Vagina (tissue), 2 donors: ENCODE measurements around the gene NEO1. TPM values are rescaled to one million over a fixed set of nuclear protein-coding genes. Genes with fewer than 3 reads are reported as not detected.

Experiments used
- DNase-seq, 2 donors: peaks; one replicate each; pipeline ENCODE4 v3.0.0-alpha.2; 2017; ENCODE audit errors: extremely low spot score in 2 of 2
- H3K27ac ChIP-seq: fragments of 200-600 bp; sonication (generic); one replicate; pipeline ENCODE4 v1.5.1; 2019
- H3K27me3 ChIP-seq: fragments of 200-600 bp; sonication (generic); one replicate; pipeline ENCODE4 v1.5.1; 2019
- H3K36me3 ChIP-seq, 2 donors: fragments of 200-600 bp; sonication (generic); one replicate each; pipeline ENCODE4 v1.5.1; 2017 to 2019
- H3K4me1 ChIP-seq: fragments of 200-600 bp; sonication (generic); one replicate; pipeline ENCODE4 v1.5.1; 2019
- H3K4me3 ChIP-seq, 2 donors: fragments of 200-600 bp; sonication (generic); 1 replicate in 1 of 2; 2 replicates in 1 of 2; pipeline ENCODE4 v1.5.1; 2016 to 2019
- H3K9me3 ChIP-seq: fragments of 200-600 bp; sonication (generic); one replicate; pipeline ENCODE4 v1.5.1; 2019
- POLR2A ChIP-seq, 2 donors: fragments of 450-650 bp; IDR thresholded peaks; one replicate each; pipeline ENCODE4 v1.6.1; 2017; ENCODE audit warnings: antibody characterized with exemption in 2 of 2, mild to moderate bottlenecking in 2 of 2, moderate library complexity in 2 of 2
- POLR2AphosphoS5 ChIP-seq, 2 donors: sonication (generic); formaldehyde crosslinking; IDR thresholded peaks; one replicate each; pipeline ENCODE4 v1.9.0; 2017; ENCODE audit warnings: antibody characterized with exemption in 2 of 2, mild to moderate bottlenecking in 2 of 2, low read depth in 1 of 2; ENCODE audit not compliant: insufficient read depth in 1 of 2
- intact Hi-C: fragments of 100-400 bp; cut with DNase I; formaldehyde crosslinking; loops from one replicate; pipeline ENCODE4 v1.15.1; 2023
- total RNA-seq: library from RNA; depleted of rRNA; stranded (reverse); fragments of >200 nt; gene quantifications from one replicate; pipeline ENCODE4 v1.2.3, GENCODE V29; 2016
- TF ChIP-seq, protein P1 (sequence below), 3 experiments: fragments of 450-650 bp in 2 of 3; fragments of 200-600 bp in 1 of 3; sonication (generic) in 1 of 3; IDR thresholded peaks; one replicate each; pipeline ENCODE4 v1.5.1; 2017 to 2019; ENCODE audit warnings: antibody characterized with exemption in 3 of 3, mild to moderate bottlenecking in 2 of 3, moderate library complexity in 2 of 3

Gene NEO1
- total RNA-seq, 1 donor from 2014 or later = 21.9 TPM

- intact Hi-C loops = no loop called here
- H3K4me1 ChIP-seq = no peaks in the 10 kb centered on the region
- TF ChIP-seq POLR2AphosphoS5 (IDR thresholded peaks at IDR 0.05; ENCODE audit: insufficient read depth in 1 of 2, low read depth in 1 of 2) = no peak
- TF ChIP-seq POLR2A (IDR thresholded peaks at IDR 0.05) = no peak
- TF ChIP-seq, protein P1, sequence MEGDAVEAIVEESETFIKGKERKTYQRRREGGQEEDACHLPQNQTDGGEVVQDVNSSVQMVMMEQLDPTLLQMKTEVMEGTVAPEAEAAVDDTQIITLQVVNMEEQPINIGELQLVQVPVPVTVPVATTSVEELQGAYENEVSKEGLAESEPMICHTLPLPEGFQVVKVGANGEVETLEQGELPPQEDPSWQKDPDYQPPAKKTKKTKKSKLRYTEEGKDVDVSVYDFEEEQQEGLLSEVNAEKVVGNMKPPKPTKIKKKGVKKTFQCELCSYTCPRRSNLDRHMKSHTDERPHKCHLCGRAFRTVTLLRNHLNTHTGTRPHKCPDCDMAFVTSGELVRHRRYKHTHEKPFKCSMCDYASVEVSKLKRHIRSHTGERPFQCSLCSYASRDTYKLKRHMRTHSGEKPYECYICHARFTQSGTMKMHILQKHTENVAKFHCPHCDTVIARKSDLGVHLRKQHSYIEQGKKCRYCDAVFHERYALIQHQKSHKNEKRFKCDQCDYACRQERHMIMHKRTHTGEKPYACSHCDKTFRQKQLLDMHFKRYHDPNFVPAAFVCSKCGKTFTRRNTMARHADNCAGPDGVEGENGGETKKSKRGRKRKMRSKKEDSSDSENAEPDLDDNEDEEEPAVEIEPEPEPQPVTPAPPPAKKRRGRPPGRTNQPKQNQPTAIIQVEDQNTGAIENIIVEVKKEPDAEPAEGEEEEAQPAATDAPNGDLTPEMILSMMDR (IDR thresholded peaks at IDR 0.05) = no peak
- H3K4me3 ChIP-seq = no peak overlapping the region
- H3K36me3 ChIP-seq = no peaks in the 10 kb centered on the region
- DNase-seq = no peak
- no peaks in the 10 kb centered on the region for H3K9me3 ChIP-seq
- no peak overlapping the region for H3K27ac ChIP-seq
- no peaks in the 10 kb centered on the region for H3K27me3 ChIP-seq
These were observed 89.1 kb downstream of the NEO1 start for GRCh38 chr15:73141216-73141900.

DNA sequence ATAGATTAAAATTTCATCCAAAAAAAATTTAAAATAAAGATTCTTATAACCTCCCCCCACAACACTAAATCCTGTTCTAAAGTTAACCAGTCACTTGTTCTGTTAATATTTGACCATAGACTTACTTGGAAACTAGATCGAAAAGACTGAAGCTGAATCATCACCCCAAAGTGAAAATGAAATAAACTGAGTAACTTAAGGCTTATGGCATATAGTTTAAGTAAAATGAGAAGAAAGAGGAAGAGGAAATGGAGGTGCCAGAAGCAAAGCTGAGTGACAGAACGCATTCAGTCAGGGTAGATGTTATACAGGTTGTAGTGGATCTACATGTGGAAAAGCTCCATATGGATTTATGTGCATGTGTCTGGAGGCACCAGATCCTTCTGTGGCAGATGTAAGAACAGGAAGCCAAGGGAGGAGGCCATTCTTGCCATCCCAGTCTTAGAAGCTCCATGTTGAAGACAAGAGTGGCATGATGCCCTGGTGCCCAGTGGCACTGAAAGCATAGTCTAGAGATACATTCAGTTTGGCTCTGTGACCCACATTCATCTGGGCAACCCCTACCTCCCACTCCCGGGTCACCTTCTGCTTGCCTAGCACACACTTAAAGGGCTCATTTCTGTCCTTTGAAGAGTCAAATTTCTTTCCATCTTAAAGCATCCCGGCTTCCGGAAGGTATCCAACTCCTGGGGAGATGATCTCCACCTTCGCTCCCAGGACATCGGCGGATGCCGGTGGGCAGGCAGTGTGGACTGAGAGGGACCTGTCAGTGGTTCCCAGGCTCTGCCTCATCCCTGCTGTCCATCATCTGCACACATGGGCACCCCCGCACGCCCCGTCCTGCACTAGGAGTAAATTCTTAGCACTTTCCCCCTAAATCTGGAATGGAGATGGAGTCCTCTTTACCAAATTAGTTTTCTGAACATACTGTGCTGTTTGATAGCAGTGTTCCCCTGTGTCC is 90.8 kb downstream of the NEO1 start:
- Histone ChIP-seq H3K4me3 (no peak overlapping the region), H3K27me3 (no peaks in the 10 kb centered on the region), H3K36me3 (no peaks in the 10 kb centered on the region), H3K27ac (no peak overlapping the region), H3K4me1 (no peaks in the 10 kb centered on the region), H3K9me3 (no peaks in the 10 kb centered on the region)
- no peak for TF ChIP-seq POLR2A (IDR thresholded peaks at IDR 0.05)
- TF ChIP-seq, protein P1 (IDR thresholded peaks at IDR 0.05) = no peak
- no peak for TF ChIP-seq POLR2AphosphoS5 (IDR thresholded peaks at IDR 0.05; ENCODE audit: insufficient read depth in 1 of 2, low read depth in 1 of 2)
- intact Hi-C loops = no loop called here
- no peak for DNase-seq

GRCh38 chr15:73143763-73144155 is 91.5 kb downstream of the NEO1 start:
- Histone ChIP-seq H3K4me3 (no peak overlapping the region), H3K36me3 (no peaks in the 10 kb centered on the region), H3K4me1 (no peaks in the 10 kb centered on the region), H3K27me3 (no peaks in the 10 kb centered on the region), H3K9me3 (no peaks in the 10 kb centered on the region), H3K27ac (no peak overlapping the region)
- no peak for DNase-seq
- intact Hi-C loops = no loop called here
- TF ChIP-seq, protein P1 (IDR thresholded peaks at IDR 0.05) = no peak
- TF ChIP-seq POLR2AphosphoS5 (IDR thresholded peaks at IDR 0.05; ENCODE audit: insufficient read depth in 1 of 2, low read depth in 1 of 2) = no peak
- no peak for TF ChIP-seq POLR2A (IDR thresholded peaks at IDR 0.05)

DNA sequence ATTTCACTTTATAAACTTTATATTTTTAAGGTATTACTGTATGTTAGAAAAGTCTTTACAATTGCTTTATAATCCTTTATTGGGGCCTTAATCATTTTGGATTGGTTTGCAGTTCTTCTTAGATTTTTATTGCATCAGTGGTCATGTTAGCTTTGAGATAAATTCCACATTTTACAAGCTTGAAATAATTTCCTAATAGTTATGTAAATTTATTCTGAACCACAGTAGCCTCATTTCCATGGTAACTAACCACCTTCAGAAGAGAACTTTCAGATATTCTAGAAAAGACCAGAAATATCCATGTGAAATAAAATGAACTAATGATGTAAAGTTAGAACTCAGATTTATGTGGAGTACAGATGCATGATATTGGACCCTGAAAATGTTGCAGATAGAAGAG is 94.2 kb downstream of the NEO1 start:
- intact Hi-C loops = no loop called here
- no peak for DNase-seq
- Histone ChIP-seq H3K4me3 (no peak overlapping the region), H3K36me3 (no peaks in the 10 kb centered on the region), H3K27me3 (no peaks in the 10 kb centered on the region), H3K27ac (no peak overlapping the region), H3K4me1 (no peaks in the 10 kb centered on the region), H3K9me3 (no peaks in the 10 kb centered on the region)
- TF ChIP-seq, protein P1 (IDR thresholded peaks at IDR 0.05) = no peak
- TF ChIP-seq POLR2A (IDR thresholded peaks at IDR 0.05) = no peak

DNA sequence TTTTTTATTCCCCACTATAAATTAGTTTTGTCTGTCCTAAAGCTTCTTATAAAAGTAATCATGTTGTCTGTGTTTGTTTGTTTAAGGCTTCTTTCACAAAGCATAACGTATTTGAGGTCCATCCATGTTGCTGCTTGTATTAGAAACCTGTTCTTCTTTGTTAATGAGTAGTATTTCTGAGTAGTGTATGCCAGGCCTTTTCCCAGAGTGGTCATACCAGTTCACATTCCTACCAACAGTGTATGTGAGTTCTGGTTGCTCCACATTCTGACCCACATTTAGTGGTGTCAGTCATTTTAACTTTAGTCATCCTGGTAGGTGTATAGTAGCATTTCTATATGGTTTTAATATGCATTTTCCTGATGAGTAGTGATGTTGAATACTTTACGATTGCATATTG is 98.6 kb downstream of the NEO1 start:
- DNase-seq = no peak
- TF ChIP-seq, protein P1 (IDR thresholded peaks at IDR 0.05) = no peak
- TF ChIP-seq POLR2AphosphoS5 (IDR thresholded peaks at IDR 0.05; ENCODE audit: insufficient read depth in 1 of 2, low read depth in 1 of 2) (peak in 1 of 2 donors; percentile 27), POLR2A (IDR thresholded peaks at IDR 0.05) (no peak)
- Histone ChIP-seq H3K27ac (no peak overlapping the region), H3K9me3 (peaks cover 16% of the 10 kb centered on the region), H3K27me3 (no peaks in the 10 kb centered on the region), H3K4me1 (no peaks in the 10 kb centered on the region), H3K4me3 (no peak overlapping the region), H3K36me3 (no peaks in the 10 kb centered on the region)
- intact Hi-C loops = no loop called here
